ENCODE measurements around the gene COL27A1.

The COL27A1 gene

DNA sequence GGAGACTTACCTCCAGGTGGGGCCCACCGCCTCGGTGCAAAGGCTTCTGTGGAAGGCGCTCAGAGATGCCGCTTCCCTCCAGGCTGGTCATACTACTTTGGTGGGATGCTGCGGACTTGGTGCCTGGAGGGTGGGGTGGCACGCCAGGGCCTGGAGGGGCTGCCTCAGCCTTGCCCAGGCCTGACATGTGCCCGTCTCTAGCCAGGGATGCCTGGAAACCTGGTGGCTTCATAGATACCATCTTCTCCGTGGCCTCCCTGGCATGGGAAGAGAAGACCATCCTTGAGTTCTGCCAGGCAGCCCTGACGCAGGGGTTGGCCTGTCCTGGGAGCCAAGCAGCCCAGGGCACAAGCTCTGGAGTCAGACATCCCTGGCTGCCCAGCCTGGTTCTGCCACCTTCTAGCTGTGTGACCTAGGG lies 202.6 kb downstream of the COL27A1 start:
- no peak overlapping the region for H3K27ac ChIP-seq (ENCODE audit: low read length)
- H3K9me3 ChIP-seq (ENCODE audit: insufficient read depth, low read length, severe bottlenecking), result no peaks in the 10 kb centered on the region
- ATAC-seq (ENCODE audit: insufficient read depth, low read depth) (no peak), DNase-seq (no peak)
- no peak overlapping the region for H3K9ac ChIP-seq (ENCODE audit: low read depth, low read length)
- no peaks in the 10 kb centered on the region for H4K20me1 ChIP-seq (ENCODE audit: insufficient read depth, low read length)
- no peak overlapping the region for H2AFZ ChIP-seq (ENCODE audit: low read depth, low read length)
- H3K27me3 ChIP-seq (ENCODE audit: insufficient read depth, low read length, poor library complexity), result no peaks in the 10 kb centered on the region
- no peaks in the 10 kb centered on the region for H3K79me2 ChIP-seq (ENCODE audit: insufficient read depth, low read length)
- no peak for TF ChIP-seq EZH2 (IDR thresholded peaks at IDR 0.05; ENCODE audit: borderline replicate concordance, low read depth, low read length, severe bottlenecking)
- no peak for TF ChIP-seq CTCF (IDR thresholded peaks at IDR 0.05; ENCODE audit: borderline replicate concordance, extremely low read depth, low read length, poor library complexity, severe bottlenecking)
- H3K36me3 ChIP-seq (ENCODE audit: insufficient read depth, low read length), result peaks cover 90% of the 10 kb centered on the region
- H3K4me1 ChIP-seq (ENCODE audit: insufficient read depth, low read length), result no peaks in the 10 kb centered on the region
- H3K4me2 ChIP-seq (ENCODE audit: insufficient read depth, low read length), result no peak overlapping the region
- no peak overlapping the region for H3K4me3 ChIP-seq (ENCODE audit: low read depth in 1 of 2, low read length in 2 of 2)

GRCh38 chr9:114359801-114360200 lies 204.5 kb downstream of the COL27A1 start:
- no peak for ATAC-seq (ENCODE audit: insufficient read depth, low read depth)

GRCh38 chr9:114361542-114361941 lies 206.2 kb downstream of the COL27A1 start:
- Histone ChIP-seq H3K27me3 (ENCODE audit: insufficient read depth, low read length, poor library complexity) (no peaks in the 10 kb centered on the region), H3K36me3 (ENCODE audit: insufficient read depth, low read length) (peaks cover 96% of the 10 kb centered on the region), H3K4me2 (ENCODE audit: insufficient read depth, low read length) (no peak overlapping the region), H2AFZ (ENCODE audit: low read depth, low read length) (no peak overlapping the region), H3K79me2 (ENCODE audit: insufficient read depth, low read length) (no peaks in the 10 kb centered on the region), H3K4me3 (ENCODE audit: low read depth in 1 of 2, low read length in 2 of 2) (no peak overlapping the region), H4K20me1 (ENCODE audit: insufficient read depth, low read length) (no peaks in the 10 kb centered on the region), H3K4me1 (ENCODE audit: insufficient read depth, low read length) (no peaks in the 10 kb centered on the region), H3K9me3 (ENCODE audit: insufficient read depth, low read length, severe bottlenecking) (no peaks in the 10 kb centered on the region), H3K27ac (ENCODE audit: low read length) (no peak overlapping the region), H3K9ac (ENCODE audit: low read depth, low read length) (no peak overlapping the region)
- TF ChIP-seq EZH2 (IDR thresholded peaks at IDR 0.05; ENCODE audit: borderline replicate concordance, low read depth, low read length, severe bottlenecking), result no peak
- ATAC-seq (ENCODE audit: insufficient read depth, low read depth), result no peak
- DNase-seq, result no peak

More at GRCh38 chr9:114359801-114360200, 204.5 kb downstream of the COL27A1 start:
- no peaks in the 10 kb centered on the region for H3K79me2 ChIP-seq (ENCODE audit: insufficient read depth, low read length)
- H3K27me3 ChIP-seq (ENCODE audit: insufficient read depth, low read length, poor library complexity), result no peaks in the 10 kb centered on the region
- DNase-seq, result no peak
- no peaks in the 10 kb centered on the region for H4K20me1 ChIP-seq (ENCODE audit: insufficient read depth, low read length)
- H3K36me3 ChIP-seq (ENCODE audit: insufficient read depth, low read length), result peaks cover 95% of the 10 kb centered on the region
- no peak for TF ChIP-seq EZH2 (IDR thresholded peaks at IDR 0.05; ENCODE audit: borderline replicate concordance, low read depth, low read length, severe bottlenecking)
- H3K4me3 ChIP-seq (ENCODE audit: low read depth in 1 of 2, low read length in 2 of 2), result no peak overlapping the region
- no peak overlapping the region for H3K9ac ChIP-seq (ENCODE audit: low read depth, low read length)
- no peaks in the 10 kb centered on the region for H3K9me3 ChIP-seq (ENCODE audit: insufficient read depth, low read length, severe bottlenecking)
- no peaks in the 10 kb centered on the region for H3K4me1 ChIP-seq (ENCODE audit: insufficient read depth, low read length)
- H3K27ac ChIP-seq (ENCODE audit: low read length), result no peak overlapping the region; the same call in 1 of the 2 replicates
- H2AFZ ChIP-seq (ENCODE audit: low read depth, low read length), result no peak overlapping the region
- H3K4me2 ChIP-seq (ENCODE audit: insufficient read depth, low read length), result no peak overlapping the region
